ENCODE measurements around the gene MACROD1.

Gene MACROD1

GRCh38 chr11:64008914-64009633 is 156.8 kb downstream of the MACROD1 start:
- DNase-seq, result no peak

GRCh38 chr11:64008283-64008913 is 157.5 kb downstream of the MACROD1 start:
- DNase-seq, result no peak

GRCh38 chr11:64007629-64008282 is 158.2 kb downstream of the MACROD1 start:
- DNase-seq, result no peak

GRCh38 chr11:64007160-64007628 is 158.7 kb downstream of the MACROD1 start:
- no peak for DNase-seq

GRCh38 chr11:64006398-64006797 is 159.5 kb downstream of the MACROD1 start:
- DNase-seq, result no peak

GRCh38 chr11:64005691-64006090 is 160.2 kb downstream of the MACROD1 start:
- no peak for DNase-seq

GRCh38 chr11:64004590-64004984 is 161.3 kb downstream of the MACROD1 start:
- DNase-seq, result no peak

- DNase-seq, result no peak
These were observed 161.9 kb downstream of the MACROD1 start for GRCh38 chr11:64003807-64004589.

- no peak for DNase-seq
These were observed 164.2 kb downstream of the MACROD1 start for GRCh38 chr11:64001484-64002420.

GRCh38 chr11:64000740-64001483 is 165.0 kb downstream of the MACROD1 start:
- no peak for DNase-seq

GRCh38 chr11:64000026-64000739 is 165.7 kb downstream of the MACROD1 start:
- DNase-seq, result no peak

- no peak for DNase-seq
These were observed 166.4 kb downstream of the MACROD1 start for GRCh38 chr11:63999349-64000025.

GRCh38 chr11:63998558-63999348 is 167.2 kb downstream of the MACROD1 start:
- no peak for DNase-seq

- no peak for DNase-seq
These were observed 168.0 kb downstream of the MACROD1 start for GRCh38 chr11:63997801-63998337.

- DNase-seq, result no peak
These were observed 168.7 kb downstream of the MACROD1 start for GRCh38 chr11:63997104-63997700.

- DNase-seq, result no peak
These were observed 169.4 kb downstream of the MACROD1 start for GRCh38 chr11:63996512-63996911.

- no peak for DNase-seq
These were observed 171.9 kb downstream of the MACROD1 start for GRCh38 chr11:63993993-63994392.

GRCh38 chr11:63993100-63993499 is 172.8 kb downstream of the MACROD1 start:
- DNase-seq, result no peak

Data from cortex of kidney (tissue), 1 donor.